OCI-LY7 (cell line): ENCODE measurements around the gene MLST8. TPM values are rescaled to one million over a fixed set of nuclear protein-coding genes. Genes with fewer than 3 reads are reported as not detected.

Experiments
- BruUV-seq: library from RNA; stranded (reverse); fragments of 400-500 nt; replicated peaks from 2 replicates; lab custom pipeline; 2021; lab: Mats Ljungman, UMichigan
- CTCF ChIA-PET: fragments of 300-600 bp; sonication (Branson Sonifier 250); formaldehyde crosslinking; loops from one replicate; lab custom pipeline; 2022; ENCODE audit warnings: antibody characterized with exemption; ENCODE audit not compliant: unreplicated experiment; lab: Charles Lee
- POLR2A ChIA-PET: fragments of 300-600 bp; sonication (Branson Sonifier 250); formaldehyde crosslinking; loops from one replicate; lab custom pipeline; 2022; ENCODE audit warnings: antibody characterized with exemption; lab: Charles Lee
- DNase-seq: peaks from one replicate; pipeline ENCODE4 v3.0.0-alpha.2; 2015; ENCODE audit warnings: low spot score
- H2AFZ ChIP-seq: fragments of 200-600 bp; sonication (generic), shearing (Covaris generic); 2 replicates; pipeline ENCODE4 v1.6.1; 2014; ENCODE audit warnings: mild to moderate bottlenecking, antibody characterized with exemption, low read length, moderate library complexity
- H3K27ac ChIP-seq: fragments of 200-600 bp; sonication (generic); 2 replicates; pipeline ENCODE4 v1.5.1; 2014; ENCODE audit warnings: mixed run types, low read depth, mild to moderate bottlenecking, moderate library complexity, low read length, inconsistent platforms; ENCODE audit not compliant: poor library complexity, severe bottlenecking
- H3K36me3 ChIP-seq: fragments of 200-600 bp; sonication (generic); 2 replicates; pipeline ENCODE4 v1.6.1; 2014; ENCODE audit warnings: mild to moderate bottlenecking, antibody characterized with exemption, low read length, moderate library complexity, mixed read lengths; ENCODE audit not compliant: insufficient read depth
- H3K4me1 ChIP-seq: fragments of 200-600 bp; sonication (generic); 2 replicates; pipeline ENCODE4 v1.5.1; 2014; ENCODE audit warnings: mild to moderate bottlenecking, low read length; ENCODE audit not compliant: insufficient read depth, poor library complexity, severe bottlenecking
- H3K4me2 ChIP-seq: fragments of 200-600 bp; sonication (generic); 2 replicates; pipeline ENCODE4 v1.6.1; 2014; ENCODE audit warnings: mild to moderate bottlenecking, low read length
- H3K4me3 ChIP-seq: fragments of 200-600 bp; sonication (generic); 2 replicates; pipeline ENCODE4 v1.5.1; 2014; ENCODE audit warnings: mild to moderate bottlenecking, low read depth, low read length; ENCODE audit not compliant: poor library complexity, severe bottlenecking
- H3K79me2 ChIP-seq: fragments of 200-600 bp; sonication (generic); 2 replicates; pipeline ENCODE4 v1.6.1; 2016; ENCODE audit warnings: low read depth, mild to moderate bottlenecking, low read length, moderate library complexity, mixed read lengths; ENCODE audit not compliant: insufficient read depth
- H3K9me2 ChIP-seq: fragments of 200-600 bp; sonication (generic); 2 replicates; pipeline ENCODE4 v1.6.1; 2016; ENCODE audit warnings: mild to moderate bottlenecking, low read length, mixed read lengths; ENCODE audit not compliant: insufficient read depth
- H3K9me3 ChIP-seq: fragments of 200-600 bp; sonication (generic); 2 replicates; pipeline ENCODE4 v1.6.1; 2014; ENCODE audit warnings: mild to moderate bottlenecking, mixed run types, low read length, mixed read lengths
- H4K20me1 ChIP-seq: fragments of 200-600 bp; sonication (generic); 2 replicates; pipeline ENCODE4 v1.6.1; 2014; ENCODE audit warnings: mild to moderate bottlenecking, antibody characterized with exemption, low read length, moderate library complexity, mixed read lengths; ENCODE audit not compliant: insufficient read depth
- EZH2phosphoT487 ChIP-seq: fragments of 200-600 bp; sonication (generic); IDR thresholded peaks from 2 replicates; pipeline ENCODE4 v1.6.1; 2018; ENCODE audit warnings: low read depth, borderline replicate concordance, mild to moderate bottlenecking, mixed run types, antibody characterized with exemption, low read length, moderate library complexity, mixed read lengths
- intact Hi-C: fragments of 100-400 bp; cut with micrococcal nuclease; formaldehyde crosslinking; loops from one replicate; pipeline ENCODE4 v1.10.0; 2022; ENCODE audit not compliant: unreplicated experiment
- total RNA-seq, 2 experiments: library from RNA; depleted of rRNA in 1 of 2; stranded (reverse); fragments of >200 nt in 1 of 2; shearing (Covaris generic) in 1 of 2; gene quantifications; 2 replicates each; pipeline ENCODE4 v1.2.3, GENCODE V29; 2014 to 2022
- TF ChIP-seq, protein P1 (sequence below): fragments of 200-600 bp; sonication (generic); conservative IDR thresholded peaks from 2 replicates; pipeline ENCODE4 v1.5.1; 2014; ENCODE audit warnings: mild to moderate bottlenecking, antibody characterized with exemption, low read length, moderate library complexity, mixed read lengths

The MLST8 gene
- total RNA-seq, 2 experiments from 2014 or later: 65.4 to 71.3 TPM

DNA sequence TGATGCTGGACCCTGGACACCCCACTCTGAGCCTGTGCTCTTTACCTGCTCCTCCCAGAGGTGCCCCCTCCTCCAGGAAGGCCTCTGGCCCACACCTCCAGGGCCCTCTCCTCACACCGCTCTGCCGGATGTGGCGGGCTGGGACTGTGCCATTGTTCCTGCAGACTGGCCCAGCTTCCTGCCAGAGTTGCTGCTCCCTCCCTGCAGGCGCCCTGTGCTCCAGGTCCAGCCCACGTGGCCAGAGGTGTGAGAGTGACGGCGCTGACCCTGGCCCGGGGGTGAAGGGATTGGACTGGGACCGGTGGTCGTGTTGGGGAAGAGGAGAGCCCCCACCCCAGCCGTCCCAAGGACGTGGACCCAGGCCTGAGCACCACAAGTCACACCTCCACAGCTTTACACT, 23.8 kb downstream of the MLST8 start:
- TF ChIP-seq, protein P1, sequence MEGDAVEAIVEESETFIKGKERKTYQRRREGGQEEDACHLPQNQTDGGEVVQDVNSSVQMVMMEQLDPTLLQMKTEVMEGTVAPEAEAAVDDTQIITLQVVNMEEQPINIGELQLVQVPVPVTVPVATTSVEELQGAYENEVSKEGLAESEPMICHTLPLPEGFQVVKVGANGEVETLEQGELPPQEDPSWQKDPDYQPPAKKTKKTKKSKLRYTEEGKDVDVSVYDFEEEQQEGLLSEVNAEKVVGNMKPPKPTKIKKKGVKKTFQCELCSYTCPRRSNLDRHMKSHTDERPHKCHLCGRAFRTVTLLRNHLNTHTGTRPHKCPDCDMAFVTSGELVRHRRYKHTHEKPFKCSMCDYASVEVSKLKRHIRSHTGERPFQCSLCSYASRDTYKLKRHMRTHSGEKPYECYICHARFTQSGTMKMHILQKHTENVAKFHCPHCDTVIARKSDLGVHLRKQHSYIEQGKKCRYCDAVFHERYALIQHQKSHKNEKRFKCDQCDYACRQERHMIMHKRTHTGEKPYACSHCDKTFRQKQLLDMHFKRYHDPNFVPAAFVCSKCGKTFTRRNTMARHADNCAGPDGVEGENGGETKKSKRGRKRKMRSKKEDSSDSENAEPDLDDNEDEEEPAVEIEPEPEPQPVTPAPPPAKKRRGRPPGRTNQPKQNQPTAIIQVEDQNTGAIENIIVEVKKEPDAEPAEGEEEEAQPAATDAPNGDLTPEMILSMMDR: no peak
- no peak for TF ChIP-seq EZH2phosphoT487
- Histone ChIP-seq H3K4me3 (no peak overlapping the region), H4K20me1 (0 out of 2 replicates have a peak, but pooled peaks cover 2% of the 10 kb centered on the region), H3K27ac (no peak overlapping the region), H3K79me2 (peaks cover 27% of the 10 kb centered on the region), H3K9me2 (no peaks in the 10 kb centered on the region), H2AFZ (no peak overlapping the region), H3K4me1 (peaks cover 10% of the 10 kb centered on the region), H3K9me3 (no peaks in the 10 kb centered on the region), H3K36me3 (peaks cover 55% of the 10 kb centered on the region), H3K4me2 (no peak overlapping the region)
- CTCF ChIA-PET: no interaction called here
- DNase-seq: no peak
- no TSS peak for BruUV-seq
- POLR2A ChIA-PET: no interaction called here
- intact Hi-C loops: no loop called here

DNA sequence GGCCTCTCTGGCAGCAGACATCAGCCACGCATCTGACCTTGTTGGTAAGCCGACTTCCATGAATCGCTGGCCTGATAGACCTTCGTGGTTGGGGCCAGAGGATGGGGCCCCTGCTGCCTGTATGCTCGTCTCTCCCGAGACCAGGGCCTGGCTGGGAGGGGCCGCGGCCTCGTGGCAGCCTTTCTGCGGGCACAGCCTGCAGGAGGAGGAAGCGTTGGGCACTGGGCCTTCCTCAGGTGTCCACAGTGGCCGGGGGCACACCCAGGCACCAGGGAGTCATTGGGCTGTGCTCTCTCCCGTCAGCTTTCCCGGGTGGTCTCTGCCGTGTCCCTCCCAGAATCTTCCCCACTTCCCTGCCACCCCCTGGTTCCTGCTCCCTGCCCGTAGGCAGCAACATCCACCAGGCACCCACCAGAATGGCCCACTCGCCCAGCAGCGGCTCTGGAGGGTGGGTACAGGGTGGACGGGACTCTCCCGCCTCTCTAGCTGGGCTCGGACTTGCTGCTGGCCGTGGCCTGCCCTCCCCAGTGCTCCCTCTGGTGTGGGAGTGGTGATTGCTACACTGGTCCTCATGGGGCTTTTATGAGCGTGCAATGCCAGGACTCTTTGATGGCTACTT, 24.5 kb downstream of the MLST8 start:
- H3K4me2 ChIP-seq: no peak overlapping the region
- no TSS peak for BruUV-seq
- H3K27ac ChIP-seq: no peak overlapping the region
- no peaks in the 10 kb centered on the region for H3K9me3 ChIP-seq
- no peak for DNase-seq
- peaks cover 60% of the 10 kb centered on the region for H3K36me3 ChIP-seq
- intact Hi-C loops: no loop called here
- H3K79me2 ChIP-seq: peaks cover 20% of the 10 kb centered on the region; the same call in 1 of the 2 replicates
- POLR2A ChIA-PET: no interaction called here
- H3K4me1 ChIP-seq: peaks cover 5% of the 10 kb centered on the region
- no peak overlapping the region for H2AFZ ChIP-seq
- CTCF ChIA-PET: no interaction called here
- no peak for TF ChIP-seq EZH2phosphoT487
- TF ChIP-seq, protein P1: no peak
- H4K20me1 ChIP-seq: no peaks in the 10 kb centered on the region
- H3K9me2 ChIP-seq: no peaks in the 10 kb centered on the region
- no peak overlapping the region for H3K4me3 ChIP-seq

- H3K4me1 ChIP-seq: no peaks in the 10 kb centered on the region
- no peak for DNase-seq
- H3K79me2 ChIP-seq: peaks cover 14% of the 10 kb centered on the region; the same call in 1 of the 2 replicates
- TF ChIP-seq EZH2phosphoT487: no peak
- TF ChIP-seq, protein P1: no peak
- no peaks in the 10 kb centered on the region for H4K20me1 ChIP-seq
- no peak overlapping the region for H3K27ac ChIP-seq
- H2AFZ ChIP-seq: no peak overlapping the region
- intact Hi-C loops: no loop called here
- ChIA-PET POLR2A (no interaction called here), CTCF (no interaction called here)
- H3K9me3 ChIP-seq: no peaks in the 10 kb centered on the region
- H3K4me3 ChIP-seq: no peak overlapping the region
- no peaks in the 10 kb centered on the region for H3K9me2 ChIP-seq
- BruUV-seq: no TSS peak
- peaks cover 66% of the 10 kb centered on the region for H3K36me3 ChIP-seq
- no peak overlapping the region for H3K4me2 ChIP-seq
These were observed 25.1 kb downstream of the MLST8 start for GRCh38 chr16:2230376-2230775.
